A549 (cell line): ENCODE data around the gene FSTL4. TPM values are rescaled to one million over a fixed set of nuclear protein-coding genes. Genes with fewer than 3 reads are reported as not detected.

Experiments used
- ATAC-seq, 2 experiments: fragments of 200-7000 bp in 1 of 2; fragments of >200 bp in 1 of 2; cut with Nextera tagmentation in 1 of 2; cut with Tn5 transposase in 1 of 2; 3 replicates each; pipeline versions ENCODE4 v1.8.0 to v1.9.1; 2018 to 2020; ENCODE audit warnings: mild to moderate bottlenecking in 1 of 2, moderate library complexity in 1 of 2
- CTCF ChIA-PET: fragments of 300-600 bp; sonication (Branson Sonifier 250); formaldehyde crosslinking; extraction: SDS; loops from one replicate; lab custom pipeline; 2021; ENCODE audit warnings: antibody characterized with exemption, inconsistent platforms; lab: Yijun Ruan, JAX
- POLR2A ChIA-PET: fragments of 350-600 bp; formaldehyde crosslinking; extraction: SDS; loops from one replicate; lab custom pipeline; 2021; ENCODE audit warnings: antibody characterized with exemption, inconsistent platforms; lab: Yijun Ruan, JAX
- DNase-seq, 2 experiments: peaks; one replicate each; pipeline versions ENCODE4 v3.0.0 to v3.0.0-alpha.2; 2011 to 2016; ENCODE audit warnings: low read depth in 1 of 2, low spot score in 1 of 2
- FAIRE-seq: peaks from 2 replicates; lab custom pipeline; 2011; peaks lifted over from hg19 to GRCh38; lab: Jason Lieb, UNC
- H3K27ac ChIP-seq, 2 experiments: fragments of >200 bp; sonication (Bioruptor Twin); formaldehyde crosslinking; 3 replicates each; pipeline ENCODE4 v1.5.1; 2016 to 2017
- H3K4me1 ChIP-seq: fragments of >200 bp; sonication (Bioruptor Twin); formaldehyde crosslinking; 3 replicates; pipeline ENCODE4 v1.6.1; 2016
- H3K4me2 ChIP-seq: fragments of >200 bp; sonication (Bioruptor Twin); formaldehyde crosslinking; 3 replicates; pipeline ENCODE4 v1.6.1; 2016
- H3K4me3 ChIP-seq: fragments of >200 bp; sonication (Bioruptor Twin); formaldehyde crosslinking; 3 replicates; pipeline ENCODE4 v1.5.1; 2016
- H3K9me3 ChIP-seq: fragments of >200 bp; sonication (Bioruptor Twin); formaldehyde crosslinking; 3 replicates; pipeline ENCODE4 v1.6.1; 2016
- ATOH8 ChIP-seq: fragments of 250-450 bp; sonication (Bioruptor Pico); IDR thresholded peaks from 2 replicates; pipeline ENCODE4 v1.5.0; 2020; ENCODE audit warnings: low read depth, mild to moderate bottlenecking, moderate library complexity
- BCL3 ChIP-seq: fragments of >200 bp; sonication (Bioruptor Twin); formaldehyde crosslinking; IDR thresholded peaks from 3 replicates; pipeline ENCODE4 v1.6.1; 2016
- BHLHE40 ChIP-seq: IDR thresholded peaks from 2 replicates; pipeline ENCODE4 v1.6.1; 2012; ENCODE audit warnings: low read depth, low read length, inconsistent platforms
- CBX2 ChIP-seq: fragments of 200-600 bp; sonication (generic); IDR thresholded peaks from 2 replicates; pipeline ENCODE4 v1.6.1; 2016; ENCODE audit warnings: low read depth, mild to moderate bottlenecking, borderline replicate concordance
- CEBPB ChIP-seq, 2 experiments: fragments of >200 bp in 1 of 2; sonication (Bioruptor Twin) in 1 of 2; formaldehyde crosslinking in 1 of 2; IDR thresholded peaks; 2 replicates each; pipeline ENCODE4 v1.6.1; 2012 to 2016
- CTCF ChIP-seq: fragments of >200 bp; sonication (Bioruptor Twin); formaldehyde crosslinking; IDR thresholded peaks from 3 replicates; pipeline ENCODE4 v1.5.1; 2016
- EHF ChIP-seq: fragments of 250-450 bp; sonication (Bioruptor Pico); IDR thresholded peaks from 2 replicates; pipeline ENCODE4 v1.5.0; 2020; ENCODE audit warnings: mild to moderate bottlenecking
- ELK1 ChIP-seq: fragments of 150-350 bp; IDR thresholded peaks from 2 replicates; pipeline ENCODE4 v1.6.1; 2014; ENCODE audit warnings: low read depth, mild to moderate bottlenecking, low read length
- FOXS1 ChIP-seq: fragments of 250-450 bp; sonication (Bioruptor Pico); IDR thresholded peaks from 2 replicates; pipeline ENCODE4 v1.5.0; 2020; ENCODE audit warnings: mild to moderate bottlenecking, moderate library complexity
- GATA3 ChIP-seq: IDR thresholded peaks from 2 replicates; pipeline ENCODE4 v1.6.1; 2012; ENCODE audit warnings: borderline replicate concordance
- HDAC2 ChIP-seq: fragments of 200-600 bp; sonication (generic); IDR thresholded peaks from 2 replicates; pipeline ENCODE4 v1.6.1; 2016
- HMGXB4 ChIP-seq: fragments of 250-450 bp; sonication (Bioruptor Pico); IDR thresholded peaks from 2 replicates; pipeline ENCODE4 v1.5.0; 2021; ENCODE audit warnings: mild to moderate bottlenecking, moderate library complexity, borderline replicate concordance
- MAX ChIP-seq: IDR thresholded peaks from 2 replicates; pipeline ENCODE4 v1.6.1; 2012
- NFE2L2 ChIP-seq: fragments of 150-350 bp; conservative IDR thresholded peaks from 2 replicates; pipeline ENCODE4 v1.6.1; 2014; ENCODE audit warnings: low read length
- PBX3 ChIP-seq: IDR thresholded peaks from 2 replicates; pipeline ENCODE4 v1.6.1; 2012
- POLR2A ChIP-seq: IDR thresholded peaks from 2 replicates; pipeline ENCODE4 v1.6.1; 2012; ENCODE audit warnings: mild to moderate bottlenecking, low read length
- POLR2AphosphoS2 ChIP-seq: conservative IDR thresholded peaks from 2 replicates; pipeline ENCODE4 v1.6.1; 2012; ENCODE audit warnings: low read length, improper control_type of control experiment, inconsistent platforms
- RARB ChIP-seq: fragments of 250-450 bp; sonication (Bioruptor Pico); IDR thresholded peaks from 2 replicates; pipeline ENCODE4 v1.8.0; 2021; ENCODE audit warnings: mild to moderate bottlenecking, moderate library complexity
- SMC3 ChIP-seq: fragments of >200 bp; sonication (Bioruptor Twin); formaldehyde crosslinking; IDR thresholded peaks from 3 replicates; pipeline ENCODE4 v1.6.1; 2018; ENCODE audit warnings: inconsistent platforms
- SREBF2 ChIP-seq: fragments of 450-650 bp; IDR thresholded peaks from 2 replicates; pipeline ENCODE4 v1.6.1; 2014; ENCODE audit warnings: mild to moderate bottlenecking, moderate library complexity
- TFCP2L1 ChIP-seq: fragments of 250-450 bp; sonication (Bioruptor Pico); IDR thresholded peaks from 2 replicates; pipeline ENCODE4 v1.5.0; 2021; ENCODE audit warnings: mild to moderate bottlenecking
- ZFP36 ChIP-seq: fragments of 450-650 bp; IDR thresholded peaks from 2 replicates; pipeline ENCODE4 v1.6.1; 2014; ENCODE audit warnings: borderline replicate concordance; ENCODE audit not compliant: partially characterized antibody
- ZNF302 ChIP-seq: fragments of 250-450 bp; sonication (Bioruptor Pico); IDR thresholded peaks from 2 replicates; pipeline ENCODE4 v1.9.0; 2021; ENCODE audit warnings: inconsistent platforms, mild to moderate bottlenecking, moderate library complexity
- WGBS: methylation state at CpG from one replicate; pipeline ENCODE4 v1.1.6; 2017; ENCODE audit errors: missing lambda C conversion rate; 5-methylcytosine and 5-hydroxymethylcytosine counted together
- polyA plus RNA-seq, 4 experiments: library from polyadenylated mRNA; depleted of rRNA in 3 of 4; stranded (reverse); fragments of >200 nt; fragmentation: RNase III in 1 of 4; extraction: RNeasy Plus Mini Kit Qiagen cat#74134 plus additional on column Dnase treatment in 1 of 4; gene quantifications; 2 replicates in 3 of 4; 3 replicates in 1 of 4; pipeline ENCODE4 v1.2.3, GENCODE V29; 2011 to 2017

FSTL4 gene
- polyA plus RNA-seq, 2 of the 4 experiments (the other 2 are of a cell fraction) = 1.6 to 1.8 TPM

GRCh38 chr5:133470841-133471240, 141.5 kb downstream of the FSTL4 start (continued):
- TF ChIP-seq ELK1 (no peak), BHLHE40 (no peak), ZFP36 (no peak), NFE2L2 (no peak), HDAC2 (no peak), ATOH8 (CRISPR knock-in tag) (no peak), HMGXB4 (CRISPR knock-in tag) (no peak), CBX2 (no peak), PBX3 (no peak)

GRCh38 chr5:133469846-133470245, 142.5 kb downstream of the FSTL4 start:
- FAIRE-seq = no peak
- 69% methylated on average over 7 of the region's 7 CpGs for WGBS
- no peak for ATAC-seq
- DNase-seq = no peak
- CTCF ChIA-PET = no interaction called here
- H3K4me3 ChIP-seq = no peak overlapping the region
- H3K9me3 ChIP-seq = no peaks in the 10 kb centered on the region
- no peak overlapping the region for H3K27ac ChIP-seq
- TF ChIP-seq SMC3 (no peak), FOXS1 (CRISPR knock-in tag) (no peak), NFE2L2 (no peak), CTCF (no peak), ZNF302 (CRISPR knock-in tag) (no peak), GATA3 (no peak), BCL3 (no peak), POLR2A (no peak), SREBF2 (no peak), TFCP2L1 (CRISPR knock-in tag) (no peak), POLR2AphosphoS2 (no peak), CEBPB (IDR thresholded peaks at IDR 0.05) (no peak), MAX (no peak), RARB (no peak), EHF (CRISPR knock-in tag) (no peak)
- POLR2A ChIA-PET = no interaction called here
- no peaks in the 10 kb centered on the region for H3K4me1 ChIP-seq
- no peak overlapping the region for H3K4me2 ChIP-seq
